WTC11 (cell line): ENCODE data around the gene CLIC6. TPM values are rescaled to one million over a fixed set of nuclear protein-coding genes. Genes with fewer than 3 reads are reported as not detected.

ENCODE experiments used
- ATAC-seq: fragments of 200-7000 bp; cut with Tn5 transposase; 2 replicates; pipeline ENCODE4 v1.10.0; 2021; ENCODE audit warnings: mild to moderate bottlenecking, moderate library complexity
- CTCF ChIA-PET: fragments of 300-600 bp; sonication (Branson Sonifier 250); formaldehyde crosslinking; loops from one replicate; lab custom pipeline; 2021; ENCODE audit warnings: antibody characterized with exemption; lab: Charles Lee
- POLR2A ChIA-PET: fragments of 350-600 bp; sonication (Branson Sonifier 250); formaldehyde crosslinking; loops from one replicate; lab custom pipeline; 2021; ENCODE audit warnings: antibody characterized with exemption; lab: Charles Lee
- DNase-seq: peaks from one replicate; pipeline ENCODE4 v3.0.0; 2021; ENCODE audit warnings: low spot score
- H3K27ac Mint-ChIP-seq: 2 replicates; pipeline ENCODE4 v1.8.0; 2021; ENCODE audit warnings: mixed read lengths
- H3K27me3 Mint-ChIP-seq: 2 replicates; pipeline ENCODE4 v1.8.0; 2021; ENCODE audit warnings: low read depth, mild to moderate bottlenecking, moderate library complexity, mixed read lengths
- H3K36me3 Mint-ChIP-seq: 2 replicates; pipeline ENCODE4 v1.8.0; 2021; ENCODE audit warnings: mixed read lengths
- H3K4me1 Mint-ChIP-seq: 2 replicates; pipeline ENCODE4 v1.8.0; 2022; ENCODE audit warnings: mixed read lengths
- H3K4me3 Mint-ChIP-seq: 2 replicates; pipeline ENCODE4 v1.8.0; 2021; ENCODE audit warnings: mild to moderate bottlenecking, moderate library complexity, mixed read lengths
- H3K9me3 Mint-ChIP-seq: 2 replicates; pipeline ENCODE4 v1.8.0; 2021; ENCODE audit warnings: mixed read lengths
- ATF1 ChIP-seq: sonication (generic); formaldehyde crosslinking; IDR thresholded peaks from 2 replicates; pipeline ENCODE4 v1.8.1; 2023; ENCODE audit warnings: mild to moderate bottlenecking, moderate library complexity, missing genetic modification reagents
- CBFB ChIP-seq: sonication (generic); formaldehyde crosslinking; IDR thresholded peaks from 2 replicates; pipeline ENCODE4 v1.8.1; 2022; ENCODE audit warnings: mild to moderate bottlenecking, low read depth, missing genetic modification reagents
- CREB1 ChIP-seq: sonication (generic); formaldehyde crosslinking; IDR thresholded peaks from 2 replicates; pipeline ENCODE4 v1.8.0; 2023; ENCODE audit warnings: mild to moderate bottlenecking, missing genetic modification reagents
- ELF4 ChIP-seq: sonication (generic); formaldehyde crosslinking; IDR thresholded peaks from 2 replicates; pipeline ENCODE4 v1.8.1; 2022; ENCODE audit warnings: low read depth, mild to moderate bottlenecking, moderate library complexity, missing genetic modification reagents
- ESRRA ChIP-seq: sonication (generic); formaldehyde crosslinking; IDR thresholded peaks from 2 replicates; pipeline ENCODE4 v1.8.1; 2022; ENCODE audit warnings: mild to moderate bottlenecking, missing genetic modification reagents, borderline replicate concordance
- HMGXB4 ChIP-seq: sonication (generic); formaldehyde crosslinking; IDR thresholded peaks from 2 replicates; pipeline ENCODE4 v1.8.1; 2023; ENCODE audit warnings: mild to moderate bottlenecking, moderate library complexity, missing genetic modification reagents
- NFE2L1 ChIP-seq: sonication (generic); formaldehyde crosslinking; IDR thresholded peaks from 2 replicates; pipeline ENCODE4 v1.8.1; 2023; ENCODE audit warnings: missing genetic modification reagents
- NFYB ChIP-seq: sonication (generic); formaldehyde crosslinking; conservative IDR thresholded peaks from 2 replicates; pipeline ENCODE4 v1.8.0; 2022; ENCODE audit warnings: low read depth, missing genetic modification reagents
- NR1H2 ChIP-seq: sonication (generic); formaldehyde crosslinking; IDR thresholded peaks from 2 replicates; pipeline ENCODE4 v1.9.0; 2021; ENCODE audit warnings: mild to moderate bottlenecking, moderate library complexity, missing genetic modification reagents
- PREB ChIP-seq: sonication (generic); formaldehyde crosslinking; IDR thresholded peaks from 2 replicates; pipeline ENCODE4 v1.8.1; 2022; ENCODE audit warnings: mild to moderate bottlenecking, missing genetic modification reagents, moderate library complexity, borderline replicate concordance
- RORB ChIP-seq: fragments of 250-450 bp; sonication (Bioruptor Pico); IDR thresholded peaks from 2 replicates; pipeline ENCODE4 v1.9.0; 2021; ENCODE audit warnings: mild to moderate bottlenecking
- SMAD4 ChIP-seq: sonication (generic); formaldehyde crosslinking; IDR thresholded peaks from 2 replicates; pipeline ENCODE4 v1.8.0; 2022; ENCODE audit warnings: mild to moderate bottlenecking, missing genetic modification reagents
- USF1 ChIP-seq: sonication (generic); formaldehyde crosslinking; IDR thresholded peaks from 2 replicates; pipeline ENCODE4 v1.8.0; 2022; ENCODE audit warnings: mild to moderate bottlenecking, missing genetic modification reagents
- ZBTB43 ChIP-seq: sonication (generic); formaldehyde crosslinking; IDR thresholded peaks from 2 replicates; pipeline ENCODE4 v1.8.1; 2023; ENCODE audit warnings: mild to moderate bottlenecking, missing genetic modification reagents
- ZNF219 ChIP-seq: sonication (generic); formaldehyde crosslinking; IDR thresholded peaks from 2 replicates; pipeline ENCODE4 v1.8.0; 2023; ENCODE audit warnings: missing genetic modification reagents, mild to moderate bottlenecking, borderline replicate concordance
- ZNF263 ChIP-seq: sonication (generic); formaldehyde crosslinking; IDR thresholded peaks from 2 replicates; pipeline ENCODE4 v1.8.1; 2022; ENCODE audit warnings: low read depth, mild to moderate bottlenecking, moderate library complexity, missing genetic modification reagents
- ZNF281 ChIP-seq: sonication (generic); formaldehyde crosslinking; IDR thresholded peaks from 2 replicates; pipeline ENCODE4 v1.8.0; 2023; ENCODE audit warnings: mild to moderate bottlenecking, missing genetic modification reagents
- ZNF425 ChIP-seq: fragments of 250-450 bp; sonication (Bioruptor Pico); conservative IDR thresholded peaks from 2 replicates; pipeline ENCODE4 v1.9.0; 2021; ENCODE audit warnings: mild to moderate bottlenecking
- ZSCAN18 ChIP-seq: fragments of 250-450 bp; sonication (Bioruptor Pico); IDR thresholded peaks from 2 replicates; pipeline ENCODE4 v2.1.2; 2022; ENCODE audit warnings: mild to moderate bottlenecking, moderate library complexity
- total RNA-seq: library from RNA; stranded (reverse); gene quantifications from 3 replicates; pipeline ENCODE4 v1.2.3, GENCODE V29; 2021

CLIC6 gene
- total RNA-seq, 1 experiment from 2014 or later: 1.8 TPM

GRCh38 chr21:34698270-34699015, 29.6 kb downstream of the CLIC6 start:
- H3K9me3 Mint-ChIP-seq: peaks cover 23% of the 10 kb centered on the region
- H3K4me3 Mint-ChIP-seq: no peak overlapping the region
- H3K36me3 Mint-ChIP-seq: peaks cover 11% of the 10 kb centered on the region
- peak overlapping the region; percentile 46; the same call in 1 of the 2 replicates for H3K27ac Mint-ChIP-seq
- TF ChIP-seq USF1 (CRISPR knock-in tag): peak; percentile 38; the same call in 1 of the 2 replicates
- no peak for TF ChIP-seq ATF1 (CRISPR knock-in tag)
- CTCF ChIA-PET: no interaction called here
- 0 out of 2 replicates have a peak, but pooled peaks cover 1% of the 10 kb centered on the region for H3K27me3 Mint-ChIP-seq
- no peak; the same call in 1 of the 2 replicates for ATAC-seq
- DNase-seq: no peak
- POLR2A ChIA-PET: no interaction called here
- peaks cover 13% of the 10 kb centered on the region for H3K4me1 Mint-ChIP-seq

GRCh38 chr21:34700605-34701004, 31.8 kb downstream of the CLIC6 start:
- H3K27ac Mint-ChIP-seq: no peak overlapping the region
- no peak overlapping the region for H3K4me3 Mint-ChIP-seq
- peaks cover 13% of the 10 kb centered on the region for H3K4me1 Mint-ChIP-seq
- no peak for DNase-seq
- ChIA-PET POLR2A (no interaction called here), CTCF (no interaction called here)
- no peak for ATAC-seq
- no peak for TF ChIP-seq CREB1 (CRISPR knock-in tag)
- no peak for TF ChIP-seq ATF1 (CRISPR knock-in tag)
- no peak for TF ChIP-seq ELF4 (CRISPR knock-in tag)
- TF ChIP-seq CBFB (CRISPR knock-in tag): no peak
- no peak for TF ChIP-seq ZBTB43 (CRISPR knock-in tag)
- TF ChIP-seq RORB (CRISPR knock-in tag): no peak
- TF ChIP-seq NR1H2 (CRISPR knock-in tag): no peak
- TF ChIP-seq ZNF219 (CRISPR knock-in tag): no peak
- no peak for TF ChIP-seq ESRRA (CRISPR knock-in tag)
- TF ChIP-seq ZSCAN18 (CRISPR knock-in tag): no peak
- H3K9me3 Mint-ChIP-seq: peaks cover 5% of the 10 kb centered on the region; the same call in 1 of the 2 replicates
- no peaks in the 10 kb centered on the region; the same call in 1 of the 2 replicates for H3K36me3 Mint-ChIP-seq
- no peaks in the 10 kb centered on the region for H3K27me3 Mint-ChIP-seq

GRCh38 chr21:34701726-34702125, 32.9 kb downstream of the CLIC6 start:
- ChIA-PET POLR2A (no interaction called here), CTCF (no interaction called here)
- Mint-ChIP-seq H3K4me1 (peaks cover 13% of the 10 kb centered on the region), H3K4me3 (no peak overlapping the region), H3K27ac (no peak overlapping the region), H3K36me3 (no peaks in the 10 kb centered on the region; the same call in 1 of the 2 replicates), H3K9me3 (peaks cover 5% of the 10 kb centered on the region; the same call in 1 of the 2 replicates)
- DNase-seq (no peak), ATAC-seq (no peak)
- TF ChIP-seq ZNF281 (CRISPR knock-in tag) (no peak), ZNF263 (CRISPR knock-in tag) (no peak), HMGXB4 (CRISPR knock-in tag) (no peak), NFE2L1 (CRISPR knock-in tag) (no peak), NR1H2 (CRISPR knock-in tag) (no peak), PREB (CRISPR knock-in tag) (no peak), SMAD4 (no peak), ZNF219 (CRISPR knock-in tag) (no peak), NFYB (CRISPR knock-in tag) (no peak), ZNF425 (CRISPR knock-in tag) (no peak)
- TF ChIP-seq, all 79 proteins: peak for 0
- no peaks in the 10 kb centered on the region for H3K27me3 Mint-ChIP-seq
